ENCODE measurements around the gene SELENOO.

The SELENOO gene

DNA sequence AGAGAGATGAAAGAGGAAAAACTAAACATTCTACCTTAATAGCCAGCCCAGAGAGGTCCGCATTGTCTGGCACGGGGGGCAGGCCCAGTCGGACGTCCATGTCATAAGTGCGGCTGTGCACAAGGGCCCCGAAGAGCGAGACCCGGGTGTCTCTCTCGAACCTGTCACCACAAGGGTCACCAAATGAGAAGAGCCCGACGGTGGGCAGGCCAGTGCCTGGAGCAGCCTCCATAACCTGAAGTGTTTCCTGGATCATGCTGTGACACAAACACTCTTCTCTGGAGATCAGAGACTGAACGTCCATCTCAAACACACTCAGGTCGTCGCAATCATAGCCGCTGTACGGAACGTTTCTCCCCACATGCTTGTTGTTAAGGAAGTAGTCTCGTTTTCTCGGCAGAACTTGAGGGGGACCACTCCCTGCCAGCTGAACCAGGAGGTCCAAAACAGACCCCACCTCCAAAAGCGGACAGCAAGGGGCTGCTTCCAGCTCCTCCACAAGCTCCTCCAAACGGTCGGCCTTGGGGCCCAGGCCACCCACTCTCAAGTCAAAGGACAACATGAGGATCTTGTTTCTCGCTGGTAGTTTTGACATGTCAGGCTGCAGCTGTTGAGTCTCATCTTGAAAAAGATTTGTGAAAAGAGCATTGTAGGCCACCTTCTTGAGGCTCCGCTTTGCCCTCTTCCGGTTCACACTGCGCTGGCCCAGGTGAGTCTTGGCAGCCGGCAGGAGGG lies 43.0 kb downstream of the SELENOO start:
- DNase-seq, result peak; percentile 23

DNA sequence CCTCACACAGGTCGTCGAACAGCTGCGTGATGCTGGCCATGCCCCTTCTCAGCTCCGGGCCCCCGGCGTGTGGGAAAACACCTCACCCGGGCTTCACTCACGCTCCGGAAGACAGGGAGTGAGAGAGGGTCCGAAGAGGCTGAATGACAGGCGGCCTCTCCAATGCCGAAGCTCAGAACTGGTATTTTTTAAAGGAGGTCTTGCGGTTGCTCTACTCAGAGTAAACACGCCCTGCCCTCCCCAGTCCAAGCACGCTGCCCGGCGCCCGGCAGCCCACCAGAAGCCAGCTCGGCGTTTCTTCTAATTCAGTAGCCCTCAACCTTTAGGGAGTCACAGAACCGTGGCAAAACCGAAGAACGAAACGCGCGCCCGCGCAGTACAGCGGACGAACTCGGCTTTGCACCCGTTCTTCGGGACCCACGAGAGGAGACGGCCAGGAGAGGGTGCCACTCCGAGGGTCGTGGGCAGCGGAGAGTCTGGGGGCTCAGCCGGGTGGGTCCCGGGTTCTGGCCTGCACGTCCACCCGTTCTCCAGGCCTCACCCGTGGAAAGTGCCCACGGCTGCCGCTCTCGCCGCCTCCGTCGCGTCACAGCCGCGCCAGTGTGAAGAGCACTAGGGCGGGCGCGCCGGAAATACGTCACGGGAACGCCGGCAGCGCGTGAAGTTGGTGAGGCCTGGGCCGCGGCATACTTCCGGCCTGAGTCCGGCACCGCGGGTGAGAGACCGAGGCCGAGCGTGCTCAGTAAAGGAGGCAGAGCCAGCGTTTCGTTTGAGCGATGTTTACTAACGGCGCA lies 43.8 kb downstream of the SELENOO start, which contains the start of gene TUBGCP6:
Gene TUBGCP6 (minus strand): TSS at position 604 of the 794 bp plus-strand sequence. CDS start 564 bp downstream, at position 40.
- peak; percentile 91 for DNase-seq

DNA sequence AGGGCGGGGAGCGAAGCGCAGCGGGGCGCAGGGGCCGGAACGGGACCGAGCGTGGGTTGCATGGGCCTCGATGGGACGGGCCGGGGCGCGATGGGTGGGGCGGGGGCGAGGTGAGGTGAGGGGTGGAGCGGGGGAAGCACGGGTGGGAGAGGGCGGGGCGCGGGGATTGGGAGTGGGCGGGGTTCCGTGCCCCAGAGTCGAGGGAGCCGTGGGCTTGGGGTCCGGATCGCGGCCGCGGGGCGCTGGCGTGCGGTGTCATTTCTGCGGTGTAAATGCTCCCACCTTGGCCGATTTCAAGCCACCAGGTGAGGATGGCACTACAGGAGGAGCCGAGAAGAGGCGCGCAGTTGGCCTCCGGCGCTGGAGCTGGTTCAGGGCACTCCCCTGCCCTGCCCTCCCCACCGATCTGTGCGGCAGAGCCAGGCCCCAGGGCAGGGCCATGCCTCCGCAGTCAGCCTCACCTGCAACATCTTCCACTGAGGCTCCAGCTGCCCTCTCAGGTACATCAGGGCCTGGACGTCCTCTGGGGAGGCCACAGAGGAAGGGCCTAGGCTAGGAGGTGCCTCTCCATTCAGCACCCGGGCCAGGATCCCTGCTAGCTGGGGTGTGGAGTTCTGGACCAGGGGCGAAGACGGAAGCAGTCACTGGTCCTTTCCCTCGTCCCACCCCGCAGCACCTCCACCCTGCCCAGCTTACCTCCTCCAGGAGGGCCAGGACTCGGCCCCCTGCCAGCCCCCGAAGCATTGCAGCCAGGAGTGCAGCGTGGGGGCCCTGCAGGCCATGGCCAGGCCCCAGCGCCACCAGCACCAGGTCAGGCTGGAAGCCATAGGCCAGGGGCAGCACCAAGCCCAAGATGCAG lies 44.6 kb downstream of the SELENOO start:
- DNase-seq, result no peak

DNA sequence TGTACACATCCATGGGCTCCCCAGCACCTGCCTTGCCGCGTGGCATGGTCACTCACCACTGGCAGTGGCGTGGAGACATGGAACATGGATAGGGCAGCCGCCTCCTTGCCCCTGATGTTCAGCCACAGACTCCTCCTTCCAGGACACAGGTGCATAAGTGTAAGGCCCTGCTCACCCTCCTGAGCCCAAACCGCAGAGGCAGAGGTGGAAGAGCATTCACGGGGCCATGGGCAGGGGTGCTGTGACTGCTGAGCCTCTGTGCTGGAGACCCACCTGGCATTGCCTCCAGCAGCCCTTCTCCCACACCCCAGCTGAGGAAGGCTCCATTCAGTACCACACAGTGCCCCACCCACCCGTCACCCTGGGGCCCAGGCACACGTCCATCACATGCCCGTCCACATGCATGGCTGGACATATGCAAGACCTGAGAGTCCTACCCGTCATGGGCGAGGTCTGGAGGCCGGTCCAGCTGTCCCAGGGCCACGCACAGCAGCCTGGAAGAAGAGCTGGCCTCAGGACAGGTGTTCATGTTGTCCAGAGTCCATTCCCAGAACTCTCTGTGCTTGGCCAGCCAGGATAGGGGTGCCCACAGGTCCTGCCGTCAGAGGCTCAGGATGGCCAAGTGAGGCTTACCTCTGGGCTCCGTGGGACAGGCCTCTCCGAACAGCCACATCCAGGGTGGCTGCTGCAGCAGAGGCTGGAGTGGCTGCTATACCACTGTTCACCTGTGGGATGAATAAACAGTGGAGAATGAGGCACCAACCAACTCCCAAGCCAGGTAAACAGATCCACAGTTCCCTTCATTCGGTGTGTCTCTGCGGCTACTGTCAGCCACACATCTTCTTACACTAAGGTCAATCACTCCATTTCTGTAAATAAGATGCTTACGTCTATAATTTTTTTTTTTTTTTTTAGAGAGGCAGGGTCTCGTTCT lies 45.7 kb downstream of the SELENOO start:
- no peak for DNase-seq

- peak; percentile 84 for DNase-seq
Measured at GRCh38 chr22:50247748-50248147, 46.9 kb downstream of the SELENOO start.

- no peak for DNase-seq
Measured at GRCh38 chr22:50248196-50249081, 47.6 kb downstream of the SELENOO start.

DNA sequence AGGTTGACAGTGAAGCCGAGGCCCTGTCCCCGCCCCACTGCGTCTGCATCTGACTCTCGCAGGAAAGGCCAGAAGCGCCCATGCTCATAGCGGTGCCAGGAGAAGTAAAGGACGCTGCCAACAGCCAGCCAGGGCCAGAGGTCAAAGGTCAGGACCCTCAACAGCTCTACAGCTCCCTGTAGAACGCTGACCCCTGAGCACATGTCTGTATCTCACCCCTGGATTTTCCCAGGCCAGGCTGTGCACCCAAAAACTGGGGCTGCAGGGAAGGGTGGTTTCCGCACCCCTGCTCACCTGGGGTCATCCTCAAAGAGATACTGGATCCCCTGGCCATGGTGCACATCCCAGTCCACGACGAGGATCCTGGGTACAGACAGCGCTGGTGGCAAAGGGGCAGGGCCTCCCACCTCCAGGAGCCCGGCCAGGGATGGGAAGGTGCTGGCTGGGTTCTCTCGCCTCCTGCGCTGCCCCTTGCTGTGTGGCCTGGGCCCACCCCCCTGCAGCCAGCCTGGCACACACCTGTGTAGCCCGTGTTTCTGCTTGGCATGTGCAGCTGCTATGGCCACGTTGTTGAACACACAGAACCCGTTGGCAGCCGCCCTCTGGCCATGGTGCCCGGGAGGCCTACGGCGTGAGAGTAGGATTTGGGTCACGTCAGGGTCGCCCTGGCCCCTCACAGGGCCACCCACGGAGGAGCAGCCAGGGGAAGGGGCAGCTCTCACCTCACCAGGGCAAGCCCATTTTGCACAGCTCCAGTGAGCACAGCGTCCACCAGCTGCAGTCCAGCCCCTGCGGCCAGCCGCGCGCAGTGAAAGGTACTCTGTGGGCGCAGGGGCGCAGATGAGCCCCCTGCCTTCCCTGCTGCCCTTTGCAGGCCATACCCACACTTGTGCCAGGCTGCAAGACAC lies 48.8 kb downstream of the SELENOO start:
- DNase-seq, result no peak

DNA sequence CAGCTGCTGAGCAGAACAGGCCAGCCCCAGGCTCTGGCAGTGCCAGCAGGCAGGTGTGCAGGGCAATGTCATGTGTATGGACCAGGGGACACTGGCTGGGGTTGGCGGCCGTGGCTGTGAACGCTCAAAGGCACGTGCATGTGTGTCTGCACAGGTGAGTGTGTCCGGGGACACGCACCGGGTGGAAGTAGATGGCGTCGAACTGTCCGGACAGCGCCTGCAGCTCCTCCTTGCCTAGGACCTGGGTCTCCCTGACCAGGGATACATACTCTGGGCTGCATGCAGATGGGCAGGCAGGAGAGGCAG lies 49.4 kb downstream of the SELENOO start:
- no peak for DNase-seq

GRCh38 chr22:50250555-50251476 lies 50.0 kb downstream of the SELENOO start, which contains the start of gene HDAC10:
Gene HDAC10, minus strand, starts transcription at chr22:50251265. Its CDS starts 233 bp downstream, at chr22:50251032.
- peak; percentile 83 for DNase-seq

- peak; percentile 26 for DNase-seq
Measured at GRCh38 chr22:50251477-50252081, 50.8 kb downstream of the SELENOO start.

- peak; percentile 78 for DNase-seq
Measured at GRCh38 chr22:50252082-50253045, 51.6 kb downstream of the SELENOO start.

GRCh38 chr22:50253046-50253915 lies 52.5 kb downstream of the SELENOO start:
- DNase-seq, result no peak

DNA sequence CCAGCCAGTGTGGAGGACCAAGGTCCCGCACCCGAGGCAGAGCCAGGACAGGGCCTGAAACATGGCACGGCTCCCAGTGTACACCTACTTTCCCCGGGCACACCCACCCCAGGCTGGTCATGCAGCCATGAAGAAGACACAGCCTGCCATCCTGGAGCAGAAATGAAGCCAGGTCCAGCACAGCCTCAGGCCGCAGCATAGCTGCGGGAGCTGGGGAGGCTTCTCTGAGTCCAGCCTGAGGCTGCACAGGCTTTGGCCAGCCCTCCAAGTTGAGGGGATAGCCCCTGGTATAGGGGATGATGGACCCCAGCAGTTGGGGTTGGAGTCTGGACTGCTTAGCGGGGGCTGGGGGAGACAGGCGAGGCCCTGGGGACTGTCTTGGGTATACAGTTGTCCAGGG lies 53.1 kb downstream of the SELENOO start:
- DNase-seq, result no peak

GRCh38 chr22:50255099-50255498 lies 54.3 kb downstream of the SELENOO start:
- DNase-seq, result no peak

- no peak for DNase-seq
Measured at GRCh38 chr22:50255607-50256006, 54.8 kb downstream of the SELENOO start.

DNA sequence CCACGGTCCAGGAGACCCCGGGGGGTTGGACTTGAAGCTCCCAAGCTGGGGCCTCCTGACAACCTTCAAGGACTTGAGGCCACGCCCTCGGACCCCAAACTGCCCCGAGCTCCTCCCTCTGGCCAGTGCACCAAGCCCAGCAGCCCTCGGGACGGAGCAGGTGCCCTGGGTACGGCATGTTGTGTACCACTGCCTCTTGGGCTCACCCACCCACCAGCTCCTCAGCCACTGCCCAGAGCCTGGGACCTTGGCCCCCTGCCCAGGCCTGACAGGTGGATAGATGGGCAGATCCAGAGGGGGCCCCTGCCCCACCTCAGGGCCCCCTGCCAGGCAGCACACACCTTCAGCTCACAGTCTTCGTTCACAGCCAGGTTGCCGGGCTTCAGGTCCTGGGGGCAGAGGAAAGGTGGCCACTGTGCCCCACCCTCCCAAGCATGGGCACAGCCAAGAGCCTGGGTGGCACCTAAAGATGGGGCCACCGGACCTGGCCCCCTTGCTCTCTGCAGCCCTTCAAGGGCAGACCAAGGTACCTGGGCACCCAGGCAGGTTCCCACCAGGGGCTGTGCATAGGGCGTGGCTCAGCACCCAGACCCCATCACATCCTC lies 55.5 kb downstream of the SELENOO start:
- DNase-seq, result no peak
